Measurements from ENCODE around the gene GADD45B. TPM values are rescaled to one million over a fixed set of nuclear protein-coding genes. Genes with fewer than 3 reads are reported as not detected.
"Not testable (repeated sequence)": the region's sequence is repeated elsewhere in the genome, so short reads cannot be mapped to it uniquely, and the experiment has no call there.

Gene GADD45B
- total RNA-seq, 4 donors from 2014 or later: 52.5 to 134 (median 68.7) TPM

DNA sequence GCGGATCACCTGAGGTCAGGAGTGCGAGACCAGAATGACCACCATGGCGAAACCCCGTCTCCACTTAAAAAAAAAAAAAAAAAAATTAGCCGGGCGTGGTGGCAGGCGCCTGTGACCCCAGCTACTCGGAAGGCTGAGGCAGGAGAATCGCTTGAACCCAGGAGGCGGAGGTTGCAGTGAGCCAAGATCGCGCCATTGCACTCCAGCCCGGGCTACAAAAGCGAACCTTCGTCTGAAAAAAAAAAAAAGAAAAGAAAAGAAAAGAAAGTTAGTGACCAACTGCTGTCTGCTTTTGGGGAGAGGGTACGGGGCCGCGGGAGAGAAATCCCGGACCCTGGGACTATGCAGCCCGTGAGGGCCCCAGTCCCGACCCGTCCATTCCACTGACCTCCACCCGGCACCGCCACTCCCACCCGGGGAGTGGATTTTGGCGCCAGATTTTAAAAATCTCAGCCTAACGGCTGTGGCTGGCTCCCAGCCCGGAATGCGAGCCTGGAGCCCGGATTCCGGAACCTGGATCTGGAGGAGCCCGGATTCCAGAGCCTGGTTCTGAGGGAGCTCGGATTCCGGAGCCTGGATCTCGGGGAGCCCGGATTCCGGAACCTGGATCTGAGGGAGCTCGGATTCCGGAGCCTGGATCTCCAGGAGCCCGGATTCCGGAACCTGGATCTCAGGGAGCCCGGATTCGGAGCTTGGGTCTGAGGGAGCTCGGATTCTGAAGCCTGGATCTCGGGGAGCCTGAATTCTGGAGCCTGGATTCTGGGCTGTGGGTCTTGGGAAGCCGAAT is 13.1 kb upstream of the GADD45B start:
- Histone ChIP-seq H3K36me3 (no peaks in the 10 kb centered on the region), H3K4me1 (peaks cover 19% of the 10 kb centered on the region), H3K4me3 (peak overlapping the region; percentile 56), H3K27me3 (no peaks in the 10 kb centered on the region), H3K27ac (no peak overlapping the region), H3K9me3 (no peaks in the 10 kb centered on the region)
- WGBS: 9% methylated on average over 46 of the region's 46 CpGs
- TF ChIP-seq EP300 (IDR thresholded peaks at IDR 0.05): no peak
- TF ChIP-seq CTCF (IDR thresholded peaks at IDR 0.05): no peak
- no peak for TF ChIP-seq POLR2A (IDR thresholded peaks at IDR 0.05)
- peak in 1 of 3 donors; percentile 25 for TF ChIP-seq POLR2AphosphoS5 (IDR thresholded peaks at IDR 0.05)
- peak; percentile 89 to 90 for DNase-seq (ENCODE audit: low spot score in 2 of 2)

DNA sequence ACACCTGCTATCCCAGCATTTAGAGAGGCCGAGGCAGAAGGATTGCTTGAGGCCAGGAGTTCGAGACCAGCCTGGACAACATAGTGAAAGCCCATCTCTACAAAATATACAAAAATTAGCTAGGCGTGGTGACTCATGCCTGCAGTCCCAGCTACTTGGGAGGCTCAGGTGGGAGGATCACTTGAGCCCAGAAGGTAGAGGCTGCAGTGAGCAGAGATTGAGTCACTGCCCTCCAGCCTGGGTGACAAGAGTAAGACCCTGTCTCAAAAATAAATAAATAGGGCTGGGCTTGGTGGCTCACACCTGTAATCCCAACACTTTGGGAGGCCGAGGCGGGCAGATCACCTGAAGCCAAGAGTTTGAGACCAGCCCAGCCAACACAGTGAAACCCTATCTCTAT is 12.2 kb upstream of the GADD45B start:
- peaks cover 19% of the 10 kb centered on the region for H3K4me1 ChIP-seq
- not testable (repeated sequence) for H3K4me3 ChIP-seq; H3K27me3 ChIP-seq; DNase-seq (ENCODE audit: low spot score in 2 of 2); H3K36me3 ChIP-seq; H3K9me3 ChIP-seq; H3K27ac ChIP-seq
- WGBS: 100% methylated on average over 5 of the region's 5 CpGs

DNA sequence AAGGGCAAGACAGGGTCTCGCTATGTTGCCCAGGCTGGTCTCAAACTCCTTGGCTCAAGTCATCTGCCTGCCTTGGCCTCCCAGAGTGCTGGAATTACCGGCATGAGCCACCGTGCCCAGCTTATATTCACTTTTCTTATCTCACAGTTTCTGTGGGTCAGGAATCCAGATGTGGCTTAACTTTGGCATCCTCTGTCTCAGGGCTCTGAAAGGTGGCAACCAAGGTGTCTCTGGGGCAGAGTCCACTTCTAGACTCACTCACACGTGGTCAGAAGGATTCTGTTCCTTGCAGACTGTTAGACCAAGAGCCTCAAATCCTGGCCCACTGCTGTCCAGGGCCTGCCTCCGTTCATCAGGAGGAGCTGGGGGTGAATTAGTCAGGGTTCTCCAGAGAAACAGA is 11.5 kb upstream of the GADD45B start:
- H3K9me3 ChIP-seq: no peaks in the 10 kb centered on the region
- no peak overlapping the region for H3K27ac ChIP-seq
- DNase-seq (ENCODE audit: low spot score in 2 of 2): no peak
- 82% methylated on average over 5 of the region's 5 CpGs for WGBS
- H3K27me3 ChIP-seq: no peaks in the 10 kb centered on the region
- H3K4me1 ChIP-seq: peaks cover 19% of the 10 kb centered on the region
- no peak for TF ChIP-seq POLR2A (IDR thresholded peaks at IDR 0.05)
- no peak overlapping the region for H3K4me3 ChIP-seq
- H3K36me3 ChIP-seq: no peaks in the 10 kb centered on the region

GRCh38 chr19:2468596-2468995 is 7.3 kb upstream of the GADD45B start:
- no peaks in the 10 kb centered on the region for H3K4me1 ChIP-seq
- no peak overlapping the region for H3K27ac ChIP-seq
- DNase-seq (ENCODE audit: low spot score in 2 of 2): no peak
- no peaks in the 10 kb centered on the region for H3K27me3 ChIP-seq
- TF ChIP-seq EP300 (IDR thresholded peaks at IDR 0.05) (no peak), CTCF (IDR thresholded peaks at IDR 0.05) (no peak), POLR2A (IDR thresholded peaks at IDR 0.05) (no peak), POLR2AphosphoS5 (IDR thresholded peaks at IDR 0.05) (no peak)
- no peaks in the 10 kb centered on the region for H3K9me3 ChIP-seq
- WGBS: 82% methylated on average over 12 of the region's 12 CpGs
- H3K36me3 ChIP-seq: no peaks in the 10 kb centered on the region
- no peak overlapping the region for H3K4me3 ChIP-seq

DNA sequence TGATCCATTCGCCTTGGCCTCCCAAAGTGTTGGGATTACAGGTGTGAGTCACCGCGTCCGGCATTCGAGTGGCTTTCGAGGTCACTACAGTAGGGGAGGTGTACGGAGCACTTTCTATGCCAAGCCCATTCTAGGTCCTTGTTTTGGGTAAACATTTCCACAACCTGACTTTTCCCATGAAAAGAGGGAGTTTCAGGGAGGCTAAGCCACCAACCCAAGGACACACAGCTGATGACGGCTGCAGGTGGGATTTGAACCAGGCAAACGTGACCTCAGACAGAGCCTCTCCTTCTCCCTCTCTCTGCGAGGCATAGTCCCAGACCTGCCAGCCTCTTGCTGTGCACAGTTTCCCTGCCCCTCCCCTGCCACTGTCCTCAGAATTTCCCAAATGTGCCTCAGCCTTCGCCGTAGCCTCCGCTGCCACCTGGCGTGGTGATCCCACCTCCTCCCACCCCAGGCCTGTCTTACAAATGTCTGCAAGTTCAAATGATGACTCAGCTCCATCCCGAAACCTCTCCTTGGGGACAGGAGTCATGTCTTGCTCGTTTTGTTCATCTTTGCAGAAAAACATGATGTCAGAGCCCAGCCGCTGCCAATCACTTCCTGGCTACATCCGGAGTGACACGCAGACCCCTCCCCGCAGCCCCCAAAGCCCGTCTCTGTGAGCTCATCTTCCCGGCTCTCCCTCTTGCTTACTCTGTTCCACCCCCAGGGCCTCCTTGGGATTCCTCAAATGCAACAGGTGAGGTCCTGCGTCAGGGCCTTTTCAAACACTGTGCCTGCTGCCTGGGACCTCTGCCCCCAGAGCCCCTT is 6.6 kb upstream of the GADD45B start:
- Histone ChIP-seq H3K4me3 (no peak overlapping the region), H3K4me1 (peaks cover 2% of the 10 kb centered on the region), H3K9me3 (no peaks in the 10 kb centered on the region), H3K27ac (no peak overlapping the region), H3K27me3 (no peaks in the 10 kb centered on the region), H3K36me3 (no peaks in the 10 kb centered on the region)
- 49% methylated on average over 22 of the region's 23 CpGs for WGBS
- TF ChIP-seq POLR2A (IDR thresholded peaks at IDR 0.05) (no peak), EP300 (IDR thresholded peaks at IDR 0.05) (no peak), CTCF (IDR thresholded peaks at IDR 0.05) (no peak), POLR2AphosphoS5 (IDR thresholded peaks at IDR 0.05) (no peak)
- no peak for DNase-seq (ENCODE audit: low spot score in 2 of 2)

DNA sequence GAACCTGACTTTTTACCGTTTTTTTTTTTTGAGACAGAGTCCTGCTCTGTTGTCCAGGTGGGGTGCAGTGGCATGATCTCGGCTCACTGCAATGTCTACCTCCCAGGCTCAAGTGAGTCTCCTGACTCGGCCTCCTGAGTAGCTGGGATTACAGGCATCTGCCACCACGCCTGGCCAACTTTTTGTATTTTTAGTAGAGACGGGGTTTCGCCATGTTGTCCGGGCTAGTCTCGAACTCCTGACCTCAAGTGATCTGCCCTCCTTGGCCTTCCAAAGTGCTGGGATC is 6.1 kb upstream of the GADD45B start:
- H3K4me3 ChIP-seq; H3K4me1 ChIP-seq; DNase-seq (ENCODE audit: low spot score in 2 of 2); H3K9me3 ChIP-seq; H3K27ac ChIP-seq; H3K36me3 ChIP-seq; H3K27me3 ChIP-seq: not testable (repeated sequence)
- 83% methylated on average over 8 of the region's 8 CpGs for WGBS

All from suprapubic skin (tissue), 4 donors.